ENCODE data around the gene RNGTT.

GRCh38 chr6:88565409-88565811 lies 398.0 kb downstream of the RNGTT start:
- no peak for TF ChIP-seq POLR2AphosphoS5 (IDR thresholded peaks at IDR 0.05; ENCODE audit: low read depth, low read length)
- no peak for TF ChIP-seq TAF1 (IDR thresholded peaks at IDR 0.05; ENCODE audit: borderline replicate concordance, low read depth, low read length)
- no peak for TF ChIP-seq POLR2A (IDR thresholded peaks at IDR 0.05; ENCODE audit: low read depth, low read length)
